ENCODE measurements around the gene PCP4L1.

Gene PCP4L1

GRCh38 chr1:161261261-161262235 is 3.0 kb downstream of the PCP4L1 start:
- in situ Hi-C loops (cut with MboI; ENCODE audit: low sequenced_read_pairs) = no loop called here

GRCh38 chr1:161265305-161265704 is 6.8 kb downstream of the PCP4L1 start:
- in situ Hi-C loops (cut with MboI; ENCODE audit: low sequenced_read_pairs) = no loop called here

GRCh38 chr1:161266202-161266601 is 7.7 kb downstream of the PCP4L1 start:
- in situ Hi-C loops (cut with MboI; ENCODE audit: low sequenced_read_pairs) = no loop called here

- in situ Hi-C loops (cut with MboI; ENCODE audit: low sequenced_read_pairs) = no loop called here
These were observed 8.3 kb downstream of the PCP4L1 start for GRCh38 chr1:161266836-161267235.

GRCh38 chr1:161267321-161267720 is 8.8 kb downstream of the PCP4L1 start:
- in situ Hi-C loops (cut with MboI; ENCODE audit: low sequenced_read_pairs) = no loop called here

- in situ Hi-C loops (cut with MboI; ENCODE audit: low sequenced_read_pairs) = no loop called here
These were observed 14.9 kb downstream of the PCP4L1 start for GRCh38 chr1:161273402-161273801.

GRCh38 chr1:161274874-161275273 is 16.3 kb downstream of the PCP4L1 start:
- in situ Hi-C loops (cut with MboI; ENCODE audit: low sequenced_read_pairs) = no loop called here

- in situ Hi-C loops (cut with MboI; ENCODE audit: low sequenced_read_pairs) = no loop called here
These were observed 24.4 kb downstream of the PCP4L1 start for GRCh38 chr1:161282991-161283390.

- in situ Hi-C loops (cut with MboI; ENCODE audit: low sequenced_read_pairs) = no loop called here
These were observed 26.6 kb downstream of the PCP4L1 start for GRCh38 chr1:161285113-161285512.

- in situ Hi-C loops (cut with MboI; ENCODE audit: low sequenced_read_pairs) = no loop called here
These were observed 27.0 kb downstream of the PCP4L1 start for GRCh38 chr1:161285521-161285920.

- in situ Hi-C loops (cut with MboI; ENCODE audit: low sequenced_read_pairs) = no loop called here
These were observed 29.0 kb downstream of the PCP4L1 start for GRCh38 chr1:161287482-161288054.

- in situ Hi-C loops (cut with MboI; ENCODE audit: low sequenced_read_pairs) = loop anchor here (5.0 kb wide), 1 partner anchor 63 kb away; the partner anchor contains the start of gene TOMM40L
These were observed 32.2 kb downstream of the PCP4L1 start for GRCh38 chr1:161290779-161291178.

GRCh38 chr1:161297415-161297814 is 38.9 kb downstream of the PCP4L1 start:
- in situ Hi-C loops (cut with MboI; ENCODE audit: low sequenced_read_pairs) = no loop called here

- in situ Hi-C loops (cut with MboI; ENCODE audit: low sequenced_read_pairs) = no loop called here
These were observed 39.6 kb downstream of the PCP4L1 start for GRCh38 chr1:161298116-161298515.

- in situ Hi-C loops (cut with MboI; ENCODE audit: low sequenced_read_pairs) = no loop called here
These were observed 40.8 kb downstream of the PCP4L1 start for GRCh38 chr1:161299347-161299746.

- in situ Hi-C loops (cut with MboI; ENCODE audit: low sequenced_read_pairs) = no loop called here
These were observed 41.9 kb downstream of the PCP4L1 start for GRCh38 chr1:161300478-161300877.

- in situ Hi-C loops (cut with MboI; ENCODE audit: low sequenced_read_pairs) = no loop called here
These were observed 46.7 kb downstream of the PCP4L1 start for GRCh38 chr1:161304927-161305866.

- in situ Hi-C loops (cut with MboI; ENCODE audit: low sequenced_read_pairs) = no loop called here
These were observed 47.4 kb downstream of the PCP4L1 start for GRCh38 chr1:161305867-161306519.

- in situ Hi-C loops (cut with MboI; ENCODE audit: low sequenced_read_pairs) = no loop called here
These were observed 48.8 kb downstream of the PCP4L1 start for GRCh38 chr1:161307230-161307768.

Data from HL-60/S4 (cell line).